HCT116 (cell line): Measurements from ENCODE around the gene KCNK13.

Experiments used
- ATF3 ChIP-seq: IDR thresholded peaks from 2 replicates; pipeline ENCODE4 v1.6.1; 2012
- CEBPB ChIP-seq: IDR thresholded peaks from 2 replicates; pipeline ENCODE4 v1.6.1; 2012; ENCODE audit warnings: low read depth
- CTCF ChIP-seq, 3 experiments: fragments of 200-600 bp in 1 of 3; sonication (generic) in 1 of 3; IDR thresholded peaks in 2 of 3; conservative IDR thresholded peaks in 1 of 3; 2 replicates each; pipeline ENCODE4 v1.5.1; 2012 to 2017; ENCODE audit warnings: low read depth in 2 of 3, low read length in 2 of 3, antibody characterized with exemption in 1 of 3, borderline replicate concordance in 1 of 3, control low read depth in 1 of 3, mild to moderate bottlenecking in 1 of 3, mixed read lengths in 1 of 3, mixed run types in 1 of 3, moderate library complexity in 1 of 3; ENCODE audit not compliant: insufficient read depth in 1 of 3
- EGR1 ChIP-seq: IDR thresholded peaks from 2 replicates; pipeline ENCODE4 v1.6.1; 2012; ENCODE audit warnings: low read depth
- EZH2 ChIP-seq: fragments of 200-600 bp; sonication (generic); IDR thresholded peaks from 2 replicates; pipeline ENCODE4 v1.6.1; 2017; ENCODE audit warnings: antibody characterized with exemption, mixed run types
- EZH2phosphoT487 ChIP-seq: fragments of 200-600 bp; IDR thresholded peaks from 2 replicates; pipeline ENCODE4 v1.6.1; 2018; ENCODE audit warnings: antibody characterized with exemption, borderline replicate concordance
- JUND ChIP-seq: IDR thresholded peaks from 2 replicates; pipeline ENCODE4 v1.6.1; 2012
- MAX ChIP-seq: IDR thresholded peaks from 2 replicates; pipeline ENCODE4 v1.6.1; 2012
- POLR2A ChIP-seq: IDR thresholded peaks from 2 replicates; pipeline ENCODE4 v1.7.0; 2011; ENCODE audit warnings: borderline replicate concordance; ENCODE audit not compliant: insufficient read depth, insufficient read length; ENCODE audit errors: extremely low read depth
- POLR2AphosphoS5 ChIP-seq: IDR thresholded peaks from 2 replicates; pipeline ENCODE4 v1.6.1; 2011; ENCODE audit warnings: mild to moderate bottlenecking, low read depth, low read length, moderate library complexity
- RAD21 ChIP-seq: IDR thresholded peaks from 2 replicates; pipeline ENCODE4 v1.6.1; 2012; ENCODE audit warnings: low read depth, mild to moderate bottlenecking
- SIN3A ChIP-seq: IDR thresholded peaks from 2 replicates; pipeline ENCODE4 v1.6.1; 2012; ENCODE audit warnings: low read depth
- YY1 ChIP-seq: IDR thresholded peaks from 2 replicates; pipeline ENCODE4 v1.6.1; 2011; ENCODE audit warnings: low read length, low read depth, moderate library complexity, mild to moderate bottlenecking; ENCODE audit not compliant: insufficient replicate concordance; ENCODE audit errors: extremely low read depth
- ZBTB33 ChIP-seq: IDR thresholded peaks from 2 replicates; pipeline ENCODE4 v1.6.1; 2011; ENCODE audit warnings: mild to moderate bottlenecking, low read length, moderate library complexity; ENCODE audit not compliant: insufficient replicate concordance; ENCODE audit errors: extremely low read depth

GRCh38 chr14:90132821-90133570 is 71.2 kb downstream of the KCNK13 start:
- TF ChIP-seq CEBPB (no peak), CTCF (IDR thresholded peaks at IDR 0.05 in 2 of 3, conservative IDR thresholded peaks at IDR 0.05 in 1 of 3; ENCODE audit: borderline replicate concordance in 1 of 3, insufficient read depth in 1 of 3, low read depth in 2 of 3, low read length in 2 of 3) (no peak), MAX (no peak), EZH2 (no peak), EZH2phosphoT487 (no peak), RAD21 (no peak), POLR2A (no peak), SIN3A (no peak), YY1 (no peak), JUND (no peak), EGR1 (no peak), ZBTB33 (no peak), POLR2AphosphoS5 (no peak), ATF3 (no peak)
